ENCODE results near the gene JAG2.
A peak's percentile ranks its signal among the peaks of the same experiment; 100 is the strongest.

The JAG2 gene

GRCh38 chr14:105199093-105199492, 30.5 kb upstream of the JAG2 start:
- Histone ChIP-seq H3K27me3 (peaks cover 0 to 91% of the 10 kb centered on the region in 2 donors), H3K4me3 (no peak overlapping the region), H3K4me1 (peaks cover 0 to 53% (median 35%) of the 10 kb centered on the region in 4 donors), H3K36me3 (no peaks in the 10 kb centered on the region), H3K27ac (no peak overlapping the region), H3K9me3 (no peaks in the 10 kb centered on the region)
- intact Hi-C loops (cut with DNase I; ENCODE audit: low total_unique reads): no loop called here
- no peak for DNase-seq
- TF ChIP-seq CTCF (IDR thresholded peaks at IDR 0.05): no peak

GRCh38 chr14:105198588-105198987, 30.0 kb upstream of the JAG2 start:
- Histone ChIP-seq H3K27me3 (peaks cover 0 to 94% of the 10 kb centered on the region in 2 donors), H3K4me3 (no peak overlapping the region), H3K36me3 (no peaks in the 10 kb centered on the region), H3K9me3 (no peaks in the 10 kb centered on the region), H3K4me1 (peaks cover 0 to 48% (median 32%) of the 10 kb centered on the region in 4 donors), H3K27ac (no peak overlapping the region)
- TF ChIP-seq CTCF (IDR thresholded peaks at IDR 0.05): no peak
- intact Hi-C loops (cut with DNase I; ENCODE audit: low total_unique reads): no loop called here
- DNase-seq: no peak

- DNase-seq: no peak
- no peaks in the 10 kb centered on the region for H3K9me3 ChIP-seq
- TF ChIP-seq CTCF (IDR thresholded peaks at IDR 0.05): no peak
- H3K4me1 ChIP-seq: peaks cover 0 to 39% (median 26%) of the 10 kb centered on the region in 4 donors
- H3K4me3 ChIP-seq: no peak overlapping the region
- peaks cover 0 to 97% of the 10 kb centered on the region in 2 donors for H3K27me3 ChIP-seq
- H3K36me3 ChIP-seq: no peaks in the 10 kb centered on the region
- intact Hi-C loops (cut with DNase I; ENCODE audit: low total_unique reads): no loop called here
- no peak overlapping the region for H3K27ac ChIP-seq
Observed at GRCh38 chr14:105197211-105197641, 28.6 kb upstream of the JAG2 start.

- H3K9me3 ChIP-seq: no peaks in the 10 kb centered on the region
- peak overlapping the region in 1 of 2 donors; percentile 1 for H3K4me3 ChIP-seq
- H3K27me3 ChIP-seq: peaks cover 0 to 95% of the 10 kb centered on the region in 2 donors
- DNase-seq: no peak
- TF ChIP-seq CTCF (IDR thresholded peaks at IDR 0.05): no peak
- H3K4me1 ChIP-seq: peaks cover 0 to 36% (median 20%) of the 10 kb centered on the region in 4 donors
- no peak overlapping the region for H3K27ac ChIP-seq
- intact Hi-C loops (cut with DNase I; ENCODE audit: low total_unique reads): no loop called here
- H3K36me3 ChIP-seq: no peaks in the 10 kb centered on the region
Observed at GRCh38 chr14:105196265-105196960, 27.8 kb upstream of the JAG2 start.

GRCh38 chr14:105195522-105196264, 27.1 kb upstream of the JAG2 start:
- no peak overlapping the region for H3K4me3 ChIP-seq
- no peak overlapping the region for H3K27ac ChIP-seq
- H3K9me3 ChIP-seq: no peaks in the 10 kb centered on the region
- DNase-seq: no peak
- peaks cover 0 to 95% of the 10 kb centered on the region in 2 donors for H3K27me3 ChIP-seq
- H3K36me3 ChIP-seq: no peaks in the 10 kb centered on the region
- no peak for TF ChIP-seq CTCF (IDR thresholded peaks at IDR 0.05)
- intact Hi-C loops (cut with DNase I; ENCODE audit: low total_unique reads): no loop called here
- H3K4me1 ChIP-seq: peaks cover 0 to 36% (median 19%) of the 10 kb centered on the region in 4 donors

Data from tibial artery (tissue), 4 donors.